Esophagus muscularis mucosa (tissue), 3 donors: Measurements from ENCODE around the gene INSIG1.

Source experiments
- POLR2A ChIP-seq: fragments of 450-650 bp; IDR thresholded peaks from one replicate; pipeline ENCODE4 v1.6.1; 2017; ENCODE audit warnings: antibody characterized with exemption, moderate library complexity, mild to moderate bottlenecking, low read depth
- POLR2AphosphoS5 ChIP-seq, 2 donors: sonication (generic); formaldehyde crosslinking; IDR thresholded peaks; one replicate each; pipeline ENCODE4 v1.6.1; 2017; ENCODE audit warnings: antibody characterized with exemption in 2 of 2
- TF ChIP-seq, protein P1 (sequence below), 3 experiments: fragments of 200-600 bp in 2 of 3; fragments of 450-650 bp in 1 of 3; sonication (generic) in 2 of 3; IDR thresholded peaks; one replicate each; pipeline ENCODE4 v1.5.1; 2017 to 2019; ENCODE audit warnings: antibody characterized with exemption in 3 of 3, mild to moderate bottlenecking in 2 of 3, moderate library complexity in 1 of 3

DNA sequence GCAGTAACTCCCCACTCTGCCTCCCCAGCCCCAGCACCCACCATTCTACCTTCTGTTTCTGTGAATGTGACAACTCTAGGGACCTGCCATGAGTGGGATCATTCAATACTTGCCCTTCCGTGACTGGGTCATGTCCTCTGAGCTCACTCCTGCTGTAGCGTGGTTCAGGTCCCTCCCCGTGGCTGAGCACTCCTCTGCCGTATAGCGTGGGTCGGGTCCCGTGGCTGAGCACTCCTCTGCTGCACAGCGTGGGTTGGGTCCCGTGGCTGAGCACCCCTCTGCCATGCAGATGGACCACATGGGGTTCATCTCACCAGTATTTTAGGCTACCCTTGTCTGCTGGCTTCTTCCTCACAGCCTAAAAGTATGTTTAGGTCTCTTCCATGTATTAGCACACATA lies 43.0 kb downstream of the INSIG1 start:
- no peak for TF ChIP-seq POLR2AphosphoS5 (IDR thresholded peaks at IDR 0.05)
- TF ChIP-seq POLR2A: no peak
- TF ChIP-seq, protein P1, sequence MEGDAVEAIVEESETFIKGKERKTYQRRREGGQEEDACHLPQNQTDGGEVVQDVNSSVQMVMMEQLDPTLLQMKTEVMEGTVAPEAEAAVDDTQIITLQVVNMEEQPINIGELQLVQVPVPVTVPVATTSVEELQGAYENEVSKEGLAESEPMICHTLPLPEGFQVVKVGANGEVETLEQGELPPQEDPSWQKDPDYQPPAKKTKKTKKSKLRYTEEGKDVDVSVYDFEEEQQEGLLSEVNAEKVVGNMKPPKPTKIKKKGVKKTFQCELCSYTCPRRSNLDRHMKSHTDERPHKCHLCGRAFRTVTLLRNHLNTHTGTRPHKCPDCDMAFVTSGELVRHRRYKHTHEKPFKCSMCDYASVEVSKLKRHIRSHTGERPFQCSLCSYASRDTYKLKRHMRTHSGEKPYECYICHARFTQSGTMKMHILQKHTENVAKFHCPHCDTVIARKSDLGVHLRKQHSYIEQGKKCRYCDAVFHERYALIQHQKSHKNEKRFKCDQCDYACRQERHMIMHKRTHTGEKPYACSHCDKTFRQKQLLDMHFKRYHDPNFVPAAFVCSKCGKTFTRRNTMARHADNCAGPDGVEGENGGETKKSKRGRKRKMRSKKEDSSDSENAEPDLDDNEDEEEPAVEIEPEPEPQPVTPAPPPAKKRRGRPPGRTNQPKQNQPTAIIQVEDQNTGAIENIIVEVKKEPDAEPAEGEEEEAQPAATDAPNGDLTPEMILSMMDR (IDR thresholded peaks at IDR 0.05): no peak
